Stimulated activated CD8-positive, alpha-beta memory T cell treated with anti-CD3 and anti-CD28 coated beads, Interleukin-2, amount 100 ng/mL, for 1 hour (primary cell): ENCODE data around the gene PRCP.
A peak's percentile ranks its signal among the peaks of the same experiment; 100 is the strongest.

Experiments
- DNase-seq, 2 donors: peaks; one replicate each; pipeline ENCODE4 v3.0.0-alpha.2; 2020; ENCODE audit warnings: low read depth in 2 of 2

Gene PRCP

GRCh38 chr11:82907371-82907770 lies 7.1 kb upstream of the PRCP start:
- no peak for DNase-seq

- DNase-seq = no peak
Measured at GRCh38 chr11:82906931-82907330, 6.7 kb upstream of the PRCP start.

- no peak for DNase-seq
Measured at GRCh38 chr11:82906236-82906635, 6.0 kb upstream of the PRCP start.

GRCh38 chr11:82903843-82904586 lies 3.8 kb upstream of the PRCP start:
- no peak for DNase-seq

GRCh38 chr11:82902880-82903279 lies 2.6 kb upstream of the PRCP start:
- no peak for DNase-seq

- DNase-seq = no peak
Measured at GRCh38 chr11:82901922-82902485, 1.8 kb upstream of the PRCP start.

GRCh38 chr11:82901165-82901921 lies 1.1 kb upstream of the PRCP start, which contains the start of gene DDIAS:
Gene DDIAS (plus strand): TSS chr11:82901736. CDS start chr11:82914739, 13,003 bp downstream.
- DNase-seq = peak; percentile 83 to 87

- no peak for DNase-seq
Measured at GRCh38 chr11:82899957-82900276, 313 bp downstream of the PRCP start.

GRCh38 chr11:82899186-82899820 lies 927 bp downstream of the PRCP start:
- DNase-seq = no peak

GRCh38 chr11:82898241-82898640 lies 2.0 kb downstream of the PRCP start:
- no peak for DNase-seq

- no peak for DNase-seq
Measured at GRCh38 chr11:82896183-82896582, 4.0 kb downstream of the PRCP start.

GRCh38 chr11:82895437-82896091 lies 4.7 kb downstream of the PRCP start:
- no peak for DNase-seq

- no peak for DNase-seq
Measured at GRCh38 chr11:82892611-82893169, 7.5 kb downstream of the PRCP start.

GRCh38 chr11:82890936-82891335 lies 9.3 kb downstream of the PRCP start:
- no peak for DNase-seq

- no peak for DNase-seq
Measured at GRCh38 chr11:82890002-82890341, 10.3 kb downstream of the PRCP start.

- no peak for DNase-seq
Measured at GRCh38 chr11:82889133-82890001, 10.9 kb downstream of the PRCP start.

- DNase-seq = no peak
Measured at GRCh38 chr11:82883853-82884252, 16.4 kb downstream of the PRCP start.

GRCh38 chr11:82874646-82875523 lies 25.3 kb downstream of the PRCP start:
- DNase-seq = no peak

GRCh38 chr11:82873919-82874333 lies 26.3 kb downstream of the PRCP start:
- no peak for DNase-seq
